Upper lobe of left lung (tissue), 4 donors: ENCODE results near the gene SBF1.

Source experiments
- CTCF ChIP-seq, 6 experiments: fragments of 450-650 bp in 4 of 6; fragments of 200-600 bp in 2 of 6; sonication (generic) in 2 of 6; IDR thresholded peaks; one replicate each; pipeline ENCODE4 v1.5.1; 2016 to 2019; ENCODE audit warnings: antibody characterized with exemption in 6 of 6
- EP300 ChIP-seq, 4 donors: sonication (generic); formaldehyde crosslinking; IDR thresholded peaks; one replicate each; pipeline ENCODE4 v1.5.1; 2017; ENCODE audit warnings: antibody characterized with exemption in 4 of 4, control low read depth in 2 of 4
- POLR2A ChIP-seq, 4 donors: fragments of 450-650 bp; IDR thresholded peaks; one replicate each; pipeline ENCODE4 v1.5.1; 2016 to 2017; ENCODE audit warnings: antibody characterized with exemption in 4 of 4, mild to moderate bottlenecking in 2 of 4
- POLR2AphosphoS5 ChIP-seq, 2 donors: sonication (generic); formaldehyde crosslinking; IDR thresholded peaks; one replicate each; pipeline ENCODE4 v1.5.1; 2017; ENCODE audit warnings: antibody characterized with exemption in 2 of 2

- no peak for TF ChIP-seq EP300 (IDR thresholded peaks at IDR 0.05)
- TF ChIP-seq POLR2A (IDR thresholded peaks at IDR 0.05), result no peak
- TF ChIP-seq CTCF (IDR thresholded peaks at IDR 0.05), result no peak
- TF ChIP-seq POLR2AphosphoS5 (IDR thresholded peaks at IDR 0.05), result no peak
Observed at GRCh38 chr22:50485221-50486131, 10.6 kb upstream of the SBF1 start.
